Measurements from ENCODE around the gene ZFAND2A. TPM values are rescaled to one million over a fixed set of nuclear protein-coding genes. Genes with fewer than 3 reads are reported as not detected.
A peak's percentile ranks its signal among the peaks of the same experiment; 100 is the strongest.
"Not testable (repeated sequence)": the region's sequence is repeated elsewhere in the genome, so short reads cannot be mapped to it uniquely, and the experiment has no call there.

ZFAND2A gene
- total and polyA plus RNA-seq, 4 donors = 17.3 to 44.3 (median 30.0) TPM

- H3K4me3 ChIP-seq = no peak overlapping the region
- no peak for DNase-seq
- ATAC-seq (ENCODE audit: insufficient read depth, low FRiP score) = no peak
- peaks cover 3 to 17% (median 8%) of the 10 kb centered on the region in 5 donors for H3K4me1 ChIP-seq (ENCODE audit: control insufficient read depth in 5 of 5, insufficient read depth in 5 of 5, low read length in 5 of 5)
- no peak overlapping the region for H3K9ac ChIP-seq (ENCODE audit: insufficient read depth in 1 of 2, low read length in 2 of 2)
- no peak overlapping the region for H3K27ac ChIP-seq (ENCODE audit: low read depth in 1 of 2, low read length in 1 of 2)
- H3K9me3 ChIP-seq (ENCODE audit: control insufficient read depth in 4 of 4, insufficient read depth in 3 of 4, low read length in 3 of 4) = no peaks in the 10 kb centered on the region
- WGBS, 2 donors = 95 to 96% methylated on average over 12 of the region's 12 CpGs
- peaks cover 0 to 8% (median 3%) of the 10 kb centered on the region in 4 donors for H3K36me3 ChIP-seq (ENCODE audit: control insufficient read depth in 4 of 4, insufficient read depth in 4 of 4, low read length in 4 of 4)
- no peak for TF ChIP-seq CTCF (IDR thresholded peaks at IDR 0.05; ENCODE audit: control extremely low read depth, extremely low read depth)
- H3K27me3 ChIP-seq (ENCODE audit: control insufficient read depth in 3 of 3, insufficient read depth in 3 of 3, low read length in 2 of 3) = no peaks in the 10 kb centered on the region
These were observed 3.1 kb upstream of the ZFAND2A start for GRCh38 chr7:1163121-1163520.

- ATAC-seq (ENCODE audit: insufficient read depth, low FRiP score) = no peak
- no peak for TF ChIP-seq CTCF (IDR thresholded peaks at IDR 0.05; ENCODE audit: control extremely low read depth, extremely low read depth)
- Histone ChIP-seq H3K4me3 (peak overlapping the region; percentile 72), H3K9me3 (ENCODE audit: control insufficient read depth in 4 of 4, insufficient read depth in 3 of 4, low read length in 3 of 4) (no peaks in the 10 kb centered on the region), H3K9ac (ENCODE audit: insufficient read depth in 1 of 2, low read length in 2 of 2) (peak overlapping the region; percentile 32 to 89), H3K27me3 (ENCODE audit: control insufficient read depth in 3 of 3, insufficient read depth in 3 of 3, low read length in 2 of 3) (no peaks in the 10 kb centered on the region), H3K36me3 (ENCODE audit: control insufficient read depth in 4 of 4, insufficient read depth in 4 of 4, low read length in 4 of 4) (peaks cover 0 to 22% (median 13%) of the 10 kb centered on the region in 4 donors), H3K4me1 (ENCODE audit: control insufficient read depth in 5 of 5, insufficient read depth in 5 of 5, low read length in 5 of 5) (peaks cover 3 to 18% (median 9%) of the 10 kb centered on the region in 5 donors), H3K27ac (ENCODE audit: low read depth in 1 of 2, low read length in 1 of 2) (peak overlapping the region; percentile 94 to 95)
- DNase-seq = peak in 2 of 3 donors; percentile 23 to 29
- WGBS, 2 donors = 22 to 35% methylated on average over 19 of the region's 19 CpGs
These were observed 650 bp upstream of the ZFAND2A start for GRCh38 chr7:1160670-1161021.

- not testable (repeated sequence) for DNase-seq
- peaks cover 10 to 26% (median 21%) of the 10 kb centered on the region in 4 donors for H3K36me3 ChIP-seq (ENCODE audit: control insufficient read depth in 4 of 4, insufficient read depth in 4 of 4, low read length in 4 of 4)
- WGBS, 2 donors = 3 to 20% methylated on average over 20 to 26 of the region's 26 CpGs
These were observed 765 bp downstream of the ZFAND2A start for GRCh38 chr7:1159231-1159630.

GRCh38 chr7:1158203-1159126 lies 1.5 kb downstream of the ZFAND2A start:
- no peak for TF ChIP-seq CTCF (IDR thresholded peaks at IDR 0.05; ENCODE audit: control extremely low read depth, extremely low read depth)
- H3K27ac ChIP-seq (ENCODE audit: low read depth in 1 of 2, low read length in 1 of 2) = no peak overlapping the region
- peak overlapping the region; percentile 75 for H3K4me3 ChIP-seq
- ATAC-seq (ENCODE audit: insufficient read depth, low FRiP score) (no peak), DNase-seq (no peak)
- peak overlapping the region; percentile 55 to 61 for H3K9ac ChIP-seq (ENCODE audit: insufficient read depth in 1 of 2, low read length in 2 of 2)
- no peaks in the 10 kb centered on the region for H3K27me3 ChIP-seq (ENCODE audit: control insufficient read depth in 3 of 3, insufficient read depth in 3 of 3, low read length in 2 of 3)
- peaks cover 15 to 32% (median 21%) of the 10 kb centered on the region in 4 donors for H3K36me3 ChIP-seq (ENCODE audit: control insufficient read depth in 4 of 4, insufficient read depth in 4 of 4, low read length in 4 of 4)
- peaks cover 3 to 18% (median 9%) of the 10 kb centered on the region in 5 donors for H3K4me1 ChIP-seq (ENCODE audit: control insufficient read depth in 5 of 5, insufficient read depth in 5 of 5, low read length in 5 of 5)
- 63 to 81% methylated on average over 25 of the region's 25 CpGs for WGBS, 2 donors
- H3K9me3 ChIP-seq (ENCODE audit: control insufficient read depth in 4 of 4, insufficient read depth in 3 of 4, low read length in 3 of 4) = no peaks in the 10 kb centered on the region

More at GRCh38 chr7:1159231-1159630, 765 bp downstream of the ZFAND2A start:
- peaks cover 3 to 18% (median 9%) of the 10 kb centered on the region in 5 donors for H3K4me1 ChIP-seq (ENCODE audit: control insufficient read depth in 5 of 5, insufficient read depth in 5 of 5, low read length in 5 of 5)
- H3K9me3 ChIP-seq (ENCODE audit: control insufficient read depth in 4 of 4, insufficient read depth in 3 of 4, low read length in 3 of 4); H3K27ac ChIP-seq (ENCODE audit: low read depth in 1 of 2, low read length in 1 of 2); ATAC-seq (ENCODE audit: insufficient read depth, low FRiP score); H3K27me3 ChIP-seq (ENCODE audit: control insufficient read depth in 3 of 3, insufficient read depth in 3 of 3, low read length in 2 of 3): not testable (repeated sequence)
- H3K4me3 ChIP-seq = peak overlapping the region; percentile 75
- H3K9ac ChIP-seq (ENCODE audit: insufficient read depth in 1 of 2, low read length in 2 of 2) = peak overlapping the region; percentile 55 to 61

All from lung (tissue), 12 donors.